CD14-positive monocyte (primary cell): Measurements from ENCODE around the gene PPFIBP1. TPM values are rescaled to one million over a fixed set of nuclear protein-coding genes. Genes with fewer than 3 reads are reported as not detected.

Experiments used
- DNase-seq, 3 donors: peaks; one replicate each; pipeline ENCODE4 v3.0.0-alpha.2; 2011 to 2022
- H2AFZ ChIP-seq: 2 replicates; pipeline ENCODE4 v1.6.0; 2012; ENCODE audit warnings: mild to moderate bottlenecking, low read depth, low read length, inconsistent platforms; ENCODE audit not compliant: insufficient read depth, poor library complexity, severe bottlenecking
- H3K27ac ChIP-seq, 2 donors: 1 replicate in 1 of 2; 2 replicates in 1 of 2; pipeline ENCODE4 v1.5.1; 2012 to 2013; ENCODE audit warnings: low read length in 2 of 2, control low read depth in 1 of 2, inconsistent platforms in 1 of 2, low read depth in 1 of 2, mild to moderate bottlenecking in 1 of 2
- H3K27me3 ChIP-seq, 2 donors: one replicate each; pipeline versions ENCODE4 v1.6.0 to v1.6.1; 2011 to 2013; ENCODE audit warnings: low read length in 2 of 2; ENCODE audit not compliant: control insufficient read depth in 2 of 2, insufficient read depth in 2 of 2
- H3K36me3 ChIP-seq, 2 donors: replicated peaks in 1 of 2; 1 replicate in 1 of 2; 2 replicates in 1 of 2; pipeline versions ENCODE4 v1.5.1 to v1.6.1; 2012 to 2013; ENCODE audit warnings: low read length in 2 of 2, control low read depth in 1 of 2, inconsistent platforms in 1 of 2, mild to moderate bottlenecking in 1 of 2; ENCODE audit not compliant: insufficient read depth in 2 of 2, control insufficient read depth in 1 of 2
- H3K4me1 ChIP-seq, 2 donors: 1 replicate in 1 of 2; 2 replicates in 1 of 2; pipeline versions ENCODE4 v1.5.1 to v1.6.1; 2012 to 2013; ENCODE audit warnings: low read length in 2 of 2, control low read depth in 1 of 2, inconsistent platforms in 1 of 2, mild to moderate bottlenecking in 1 of 2, moderate library complexity in 1 of 2; ENCODE audit not compliant: insufficient read depth in 2 of 2, control insufficient read depth in 1 of 2
- H3K4me2 ChIP-seq: replicated peaks from 2 replicates; pipeline ENCODE3; 2012; ENCODE audit warnings: low read length, moderate library complexity, mild to moderate bottlenecking; ENCODE audit not compliant: poor library complexity, severe bottlenecking; ENCODE audit errors: extremely low read depth
- H3K4me3 ChIP-seq, 3 experiments: fragments of 200-600 bp in 1 of 3; sonication (generic) in 1 of 3; replicated peaks in 1 of 3; 1 replicate in 2 of 3; 2 replicates in 1 of 3; pipeline ENCODE4 v1.5.1; 2011 to 2013; ENCODE audit warnings: low read length in 3 of 3, mild to moderate bottlenecking in 3 of 3, control low read depth in 2 of 3, low read depth in 2 of 3, inconsistent platforms in 1 of 3, moderate library complexity in 1 of 3
- H3K79me2 ChIP-seq: 2 replicates; pipeline ENCODE4 v1.6.0; 2012; ENCODE audit warnings: mild to moderate bottlenecking, control low read depth, inconsistent platforms, low read length, moderate library complexity; ENCODE audit not compliant: insufficient read depth
- H3K9ac ChIP-seq: 2 replicates; pipeline ENCODE4 v1.6.0; 2017; ENCODE audit warnings: low read length, mild to moderate bottlenecking; ENCODE audit not compliant: insufficient read depth, poor library complexity, severe bottlenecking
- H3K9me3 ChIP-seq, 2 donors: replicated peaks in 1 of 2; 1 replicate in 1 of 2; 2 replicates in 1 of 2; pipeline versions ENCODE4 v1.5.1 to v1.6.1; 2012 to 2013; ENCODE audit warnings: low read length in 2 of 2, control low read depth in 1 of 2; ENCODE audit not compliant: control insufficient read depth in 1 of 2, insufficient read depth in 1 of 2
- H4K20me1 ChIP-seq: 2 replicates; pipeline ENCODE4 v1.6.0; 2012; ENCODE audit warnings: mild to moderate bottlenecking, low read length, control low read depth, moderate library complexity; ENCODE audit not compliant: insufficient read depth
- H3K27ac Mint-ChIP-seq, 7 donors: one replicate each; pipeline ENCODE4 v1.8.0; 2020; ENCODE audit warnings: mild to moderate bottlenecking in 7 of 7, mixed read lengths in 7 of 7, moderate library complexity in 6 of 7, inconsistent platforms in 2 of 7
- H3K27me3 Mint-ChIP-seq, 3 donors: one replicate each; pipeline ENCODE4 v1.8.0; 2021 to 2022; ENCODE audit warnings: low read depth in 3 of 3, mild to moderate bottlenecking in 3 of 3, mixed read lengths in 3 of 3, moderate library complexity in 3 of 3, inconsistent platforms in 1 of 3
- H3K36me3 Mint-ChIP-seq, 2 donors: one replicate each; pipeline ENCODE4 v1.8.0; 2020; ENCODE audit warnings: mixed read lengths in 2 of 2, inconsistent platforms in 1 of 2, mild to moderate bottlenecking in 1 of 2
- H3K4me1 Mint-ChIP-seq: one replicate; pipeline ENCODE4 v1.8.0; 2020; ENCODE audit warnings: mild to moderate bottlenecking, mixed read lengths
- H3K4me3 Mint-ChIP-seq, 2 donors: one replicate each; pipeline ENCODE4 v1.8.0; 2020; ENCODE audit warnings: mild to moderate bottlenecking in 2 of 2, mixed read lengths in 2 of 2, moderate library complexity in 1 of 2
- H3K9me3 Mint-ChIP-seq, 7 donors: one replicate each; pipeline ENCODE4 v1.8.0; 2020 to 2022; ENCODE audit warnings: mixed read lengths in 7 of 7, mild to moderate bottlenecking in 6 of 7, moderate library complexity in 6 of 7, inconsistent platforms in 2 of 7
- CTCF ChIP-seq: fragments of 200-600 bp; IDR thresholded peaks from one replicate; pipeline ENCODE4 v1.8.0; 2022; ENCODE audit warnings: antibody characterized with exemption, mild to moderate bottlenecking
- WGBS: methylation state at CpG from one replicate; pipeline ENCODE4 v1.1.5; 2013; ENCODE audit warnings: missing lambda C conversion rate; ENCODE audit not compliant: insufficient coverage; 5-methylcytosine and 5-hydroxymethylcytosine counted together
- intact Hi-C, 2 donors: fragments of 100-400 bp; cut with micrococcal nuclease; formaldehyde crosslinking; loops; one replicate each; pipeline versions ENCODE4 v1.15.0 to v1.15.1; 2023
- polyA plus RNA-seq, 3 donors: library from polyadenylated mRNA; depleted of rRNA in 1 of 3; unstranded in 2 of 3; stranded (reverse) in 1 of 3; fragments of 300-500 nt in 2 of 3; fragments of >200 nt in 1 of 3; fragmentation: Illumina TruSeq in 2 of 3; gene quantifications; 1 replicate in 2 of 3; 2 replicates in 1 of 3; pipeline ENCODE4 v1.2.3, GENCODE V29; 2012 to 2021

Gene PPFIBP1
- polyA plus RNA-seq, 3 donors: 0.25 to 0.79 (median 0.53) TPM

- Histone ChIP-seq H3K4me2 (no peak overlapping the region), H4K20me1 (no peaks in the 10 kb centered on the region), H3K27ac (no peak overlapping the region), H2AFZ (no peak overlapping the region), H3K79me2 (no peaks in the 10 kb centered on the region), H3K36me3 (no peaks in the 10 kb centered on the region), H3K9ac (no peak overlapping the region), H3K4me1 (peaks cover 0 to 3% of the 10 kb centered on the region in 2 donors), H3K4me3 (no peak overlapping the region), H3K27me3 (no peaks in the 10 kb centered on the region), H3K9me3 (no peaks in the 10 kb centered on the region)
- Mint-ChIP-seq H3K9me3 (no peaks in the 10 kb centered on the region), H3K27me3 (no peaks in the 10 kb centered on the region), H3K4me3 (no peak overlapping the region), H3K36me3 (peaks cover 0 to 2% of the 10 kb centered on the region in 2 donors), H3K4me1 (peaks cover 6% of the 10 kb centered on the region), H3K27ac (no peak overlapping the region)
- intact Hi-C loops: no loop called here
- no peak for TF ChIP-seq CTCF
- 100% methylated on average over 1 of the region's 4 CpGs for WGBS
- DNase-seq: no peak
Measured at GRCh38 chr12:27672051-27672450, 148.0 kb downstream of the PPFIBP1 start.

GRCh38 chr12:27672643-27673042, 148.6 kb downstream of the PPFIBP1 start:
- H3K4me2 ChIP-seq: no peak overlapping the region
- WGBS: no CpG with 5 or more reads among the region's 1 CpG
- no peak overlapping the region for H3K27ac ChIP-seq
- no peaks in the 10 kb centered on the region for H4K20me1 ChIP-seq
- no peaks in the 10 kb centered on the region for H3K79me2 ChIP-seq
- Mint-ChIP-seq H3K4me1 (peaks cover 6% of the 10 kb centered on the region), H3K27me3 (peaks cover 0 to 2% (median 0%) of the 10 kb centered on the region in 3 donors), H3K36me3 (peaks cover 0 to 2% of the 10 kb centered on the region in 2 donors), H3K4me3 (no peak overlapping the region), H3K27ac (no peak overlapping the region), H3K9me3 (no peaks in the 10 kb centered on the region)
- H3K36me3 ChIP-seq: no peaks in the 10 kb centered on the region
- H3K4me3 ChIP-seq: no peak overlapping the region
- H3K4me1 ChIP-seq: peaks cover 0 to 3% of the 10 kb centered on the region in 2 donors
- H3K9me3 ChIP-seq: no peaks in the 10 kb centered on the region
- intact Hi-C loops: no loop called here
- no peak for TF ChIP-seq CTCF
- H3K9ac ChIP-seq: no peak overlapping the region
- H3K27me3 ChIP-seq: no peaks in the 10 kb centered on the region
- DNase-seq: no peak
- H2AFZ ChIP-seq: no peak overlapping the region
